HCT116 (cell line): Measurements from ENCODE around the gene ASB11. TPM values are rescaled to one million over a fixed set of nuclear protein-coding genes. Genes with fewer than 3 reads are reported as not detected.

ENCODE experiments used
- ATAC-seq: fragments of 200-7000 bp; cut with Tn5 transposase; 2 replicates; pipeline ENCODE4 v1.9.1; 2020; ENCODE audit warnings: mild to moderate bottlenecking, moderate library complexity
- BruUV-seq: library from RNA; stranded (reverse); fragments of 400-500 nt; replicated peaks from 2 replicates; lab custom pipeline; 2021; lab: Mats Ljungman, UMichigan
- CTCF ChIA-PET: fragments of 300-600 bp; sonication (Branson Sonifier 250); formaldehyde crosslinking; loops from one replicate; lab custom pipeline; 2021; ENCODE audit warnings: antibody characterized with exemption; lab: Charles Lee
- POLR2A ChIA-PET: fragments of 300-600, 350-600 bp; sonication (Branson Sonifier 250); formaldehyde crosslinking; loops from one replicate; lab custom pipeline; 2021; ENCODE audit warnings: antibody characterized with exemption; lab: Charles Lee
- RAD21 ChIA-PET, 2 experiments: fragments of 300-600 bp; sonication (Branson Sonifier 250); formaldehyde crosslinking; loops; one replicate each; lab custom pipeline; 2023; ENCODE audit warnings: low total read pairs in 2 of 2; ENCODE audit not compliant: uncharacterized antibody in 2 of 2, unreplicated experiment in 2 of 2, low non-redundant PET in 1 of 2; lab: Charles Lee
- DNase-seq: peaks from one replicate; pipeline ENCODE4 v3.0.0-alpha.2; 2010; ENCODE audit warnings: low read depth, low spot score
- H2AFZ ChIP-seq: fragments of 200-600 bp; shearing (Covaris generic), sonication (generic); 2 replicates; pipeline ENCODE4 v1.6.1; 2017; ENCODE audit warnings: low read depth, mixed run types, mixed read lengths, antibody characterized with exemption, low read length; ENCODE audit not compliant: poor library complexity, severe bottlenecking
- H3K27ac ChIP-seq: 2 replicates; pipeline ENCODE4 v1.5.1; 2012; ENCODE audit warnings: low read depth, low read length
- H3K27me3 ChIP-seq: fragments of 200-600 bp; sonication (generic); 2 replicates; pipeline ENCODE4 v1.6.1; 2016; ENCODE audit warnings: mixed run types, low read length, mixed read lengths; ENCODE audit not compliant: insufficient read depth
- H3K36me3 ChIP-seq, 2 experiments: fragments of 200-500 bp in 1 of 2; fragments of 200-600 bp in 1 of 2; sonication (Bioruptor generic) in 1 of 2; sonication (generic) in 1 of 2; 2 replicates each; pipeline versions ENCODE4 v1.5.1 to v1.6.1; 2014 to 2016; ENCODE audit warnings: low read length in 2 of 2, inconsistent platforms in 1 of 2, mixed read lengths in 1 of 2, mixed run types in 1 of 2; ENCODE audit not compliant: insufficient read depth in 2 of 2, control insufficient read depth in 1 of 2
- H3K4me1 ChIP-seq, 2 experiments: fragments of 200-600 bp in 1 of 2; sonication (generic) in 1 of 2; 2 replicates each; pipeline versions ENCODE4 v1.5.1 to v1.6.1; 2012 to 2017; ENCODE audit warnings: low read length in 2 of 2, inconsistent platforms in 1 of 2, mild to moderate bottlenecking in 1 of 2, mixed read lengths in 1 of 2, mixed run types in 1 of 2, moderate library complexity in 1 of 2; ENCODE audit not compliant: insufficient read depth in 2 of 2, control insufficient read depth in 1 of 2
- H3K4me2 ChIP-seq: fragments of 200-600 bp; sonication (generic); 2 replicates; pipeline ENCODE4 v1.6.1; 2017; ENCODE audit warnings: mixed run types, low read length, mixed read lengths
- H3K4me3 ChIP-seq, 2 experiments: fragments of 200-600 bp in 1 of 2; sonication (generic) in 1 of 2; replicated peaks in 1 of 2; 2 replicates each; pipeline ENCODE4 v1.5.1; 2011 to 2016; ENCODE audit warnings: low read length in 2 of 2, control low read depth in 1 of 2, low read depth in 1 of 2, mild to moderate bottlenecking in 1 of 2, mixed read lengths in 1 of 2, mixed run types in 1 of 2
- H3K79me2 ChIP-seq: fragments of 200-600 bp; sonication (generic); 2 replicates; pipeline ENCODE4 v1.6.1; 2017; ENCODE audit warnings: mild to moderate bottlenecking, mixed run types, low read length, moderate library complexity, mixed read lengths; ENCODE audit not compliant: insufficient read depth
- H3K9ac ChIP-seq: fragments of 200-600 bp; sonication (generic); 2 replicates; pipeline ENCODE4 v1.6.1; 2016; ENCODE audit warnings: low read length, mixed read lengths
- H3K9me2 ChIP-seq: fragments of 200-600 bp; sonication (generic), shearing (Covaris generic); 2 replicates; pipeline ENCODE4 v1.6.1; 2017; ENCODE audit warnings: mixed run types, mild to moderate bottlenecking, moderate library complexity; ENCODE audit not compliant: insufficient read depth
- H3K9me3 ChIP-seq, 2 experiments: fragments of 200-500 bp in 1 of 2; fragments of 200-600 bp in 1 of 2; sonication (Bioruptor generic) in 1 of 2; sonication (generic) in 1 of 2; 2 replicates each; pipeline ENCODE4 v1.6.1; 2014 to 2017; ENCODE audit warnings: low read length in 2 of 2, mixed read lengths in 2 of 2, inconsistent platforms in 1 of 2, low read depth in 1 of 2, mild to moderate bottlenecking in 1 of 2, mixed run types in 1 of 2, moderate library complexity in 1 of 2; ENCODE audit not compliant: control insufficient read depth in 1 of 2, insufficient read depth in 1 of 2
- H4K20me1 ChIP-seq: fragments of 200-600 bp; sonication (generic), shearing (Covaris generic); 2 replicates; pipeline ENCODE4 v1.6.1; 2017; ENCODE audit warnings: mixed run types, mild to moderate bottlenecking, moderate library complexity; ENCODE audit not compliant: insufficient read depth
- POLR2A ChIP-seq: IDR thresholded peaks from 2 replicates; pipeline ENCODE4 v1.7.0; 2011; ENCODE audit warnings: borderline replicate concordance; ENCODE audit not compliant: insufficient read depth, insufficient read length; ENCODE audit errors: extremely low read depth
- RAD21 ChIP-seq: IDR thresholded peaks from 2 replicates; pipeline ENCODE4 v1.6.1; 2012; ENCODE audit warnings: low read depth, mild to moderate bottlenecking
- SIN3A ChIP-seq: IDR thresholded peaks from 2 replicates; pipeline ENCODE4 v1.6.1; 2012; ENCODE audit warnings: low read depth
- SRF ChIP-seq: IDR thresholded peaks from 2 replicates; pipeline ENCODE4 v1.6.1; 2012; ENCODE audit warnings: low read depth
- YY1 ChIP-seq: IDR thresholded peaks from 2 replicates; pipeline ENCODE4 v1.6.1; 2011; ENCODE audit warnings: low read length, low read depth, moderate library complexity, mild to moderate bottlenecking; ENCODE audit not compliant: insufficient replicate concordance; ENCODE audit errors: extremely low read depth
- ZNF274 ChIP-seq: fragments of 200-500 bp; sonication (Bioruptor generic); IDR thresholded peaks from 2 replicates; pipeline ENCODE4 v1.6.1; 2014; ENCODE audit warnings: mild to moderate bottlenecking, low read depth, low read length, inconsistent platforms
- intact Hi-C: fragments of 100-400 bp; cut with micrococcal nuclease; formaldehyde crosslinking; loops from 2 replicates; pipeline ENCODE4 v1.10.0; 2022
- total RNA-seq: library from RNA; stranded (reverse); gene quantifications from one replicate; pipeline ENCODE4 v1.2.1, GENCODE V29; 2021; ENCODE audit not compliant: unreplicated experiment
- TF ChIP-seq, protein P1 (sequence below): IDR thresholded peaks from 2 replicates; pipeline ENCODE4 v1.6.1; 2012
- TF ChIP-seq, protein P2 (sequence below), 3 experiments: fragments of 200-600 bp in 1 of 3; sonication (generic) in 1 of 3; IDR thresholded peaks in 2 of 3; conservative IDR thresholded peaks in 1 of 3; 2 replicates each; pipeline ENCODE4 v1.5.1; 2012 to 2017; ENCODE audit warnings: low read depth in 2 of 3, low read length in 2 of 3, antibody characterized with exemption in 1 of 3, borderline replicate concordance in 1 of 3, control low read depth in 1 of 3, mild to moderate bottlenecking in 1 of 3, mixed read lengths in 1 of 3, mixed run types in 1 of 3, moderate library complexity in 1 of 3; ENCODE audit not compliant: insufficient read depth in 1 of 3

Gene ASB11
- total RNA-seq, 1 experiment from 2014 or later: not detected

- H3K9ac ChIP-seq: no peak overlapping the region
- no peaks in the 10 kb centered on the region for H4K20me1 ChIP-seq
- H3K79me2 ChIP-seq: no peaks in the 10 kb centered on the region
- ChIA-PET POLR2A (no interaction called here), CTCF (no interaction called here), RAD21 (no interaction called here)
- no peaks in the 10 kb centered on the region for H3K36me3 ChIP-seq
- H3K9me3 ChIP-seq: no peaks in the 10 kb centered on the region
- no peak overlapping the region for H3K4me3 ChIP-seq
- no peak overlapping the region for H3K4me2 ChIP-seq
- H3K27me3 ChIP-seq: no peaks in the 10 kb centered on the region
- no peaks in the 10 kb centered on the region for H3K9me2 ChIP-seq
- no peak overlapping the region for H2AFZ ChIP-seq
- intact Hi-C loops: loop anchor here (10.0 kb wide), 2 partner anchors 101 to 531 kb away; no protein-coding TSS in a partner anchor
- ATAC-seq: no peak
- BruUV-seq: no TSS peak
- H3K27ac ChIP-seq: no peak overlapping the region
- DNase-seq: no peak
- no peak for TF ChIP-seq RAD21
- TF ChIP-seq POLR2A: no peak
- TF ChIP-seq SRF: no peak
- TF ChIP-seq, protein P1, sequence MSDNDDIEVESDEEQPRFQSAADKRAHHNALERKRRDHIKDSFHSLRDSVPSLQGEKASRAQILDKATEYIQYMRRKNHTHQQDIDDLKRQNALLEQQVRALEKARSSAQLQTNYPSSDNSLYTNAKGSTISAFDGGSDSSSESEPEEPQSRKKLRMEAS: no peak
- no peaks in the 10 kb centered on the region for H3K4me1 ChIP-seq
Observed at GRCh38 chrX:15245896-15246295, 69.5 kb downstream of the ASB11 start.

GRCh38 chrX:15244421-15244820 lies 71.0 kb downstream of the ASB11 start:
- Histone ChIP-seq H3K9ac (no peak overlapping the region), H3K79me2 (no peaks in the 10 kb centered on the region), H4K20me1 (no peaks in the 10 kb centered on the region), H2AFZ (no peak overlapping the region), H3K4me2 (no peak overlapping the region), H3K27me3 (no peaks in the 10 kb centered on the region), H3K9me2 (no peaks in the 10 kb centered on the region), H3K27ac (no peak overlapping the region), H3K4me1 (no peaks in the 10 kb centered on the region), H3K36me3 (no peaks in the 10 kb centered on the region), H3K9me3 (no peaks in the 10 kb centered on the region), H3K4me3 (no peak overlapping the region)
- intact Hi-C loops: loop anchor here (5.0 to 10.0 kb wide), 3 partner anchors 100 to 530 kb away; no protein-coding TSS in a partner anchor
- TF ChIP-seq YY1 (no peak), SIN3A (no peak), ZNF274 (no peak)
- TF ChIP-seq, protein P2, sequence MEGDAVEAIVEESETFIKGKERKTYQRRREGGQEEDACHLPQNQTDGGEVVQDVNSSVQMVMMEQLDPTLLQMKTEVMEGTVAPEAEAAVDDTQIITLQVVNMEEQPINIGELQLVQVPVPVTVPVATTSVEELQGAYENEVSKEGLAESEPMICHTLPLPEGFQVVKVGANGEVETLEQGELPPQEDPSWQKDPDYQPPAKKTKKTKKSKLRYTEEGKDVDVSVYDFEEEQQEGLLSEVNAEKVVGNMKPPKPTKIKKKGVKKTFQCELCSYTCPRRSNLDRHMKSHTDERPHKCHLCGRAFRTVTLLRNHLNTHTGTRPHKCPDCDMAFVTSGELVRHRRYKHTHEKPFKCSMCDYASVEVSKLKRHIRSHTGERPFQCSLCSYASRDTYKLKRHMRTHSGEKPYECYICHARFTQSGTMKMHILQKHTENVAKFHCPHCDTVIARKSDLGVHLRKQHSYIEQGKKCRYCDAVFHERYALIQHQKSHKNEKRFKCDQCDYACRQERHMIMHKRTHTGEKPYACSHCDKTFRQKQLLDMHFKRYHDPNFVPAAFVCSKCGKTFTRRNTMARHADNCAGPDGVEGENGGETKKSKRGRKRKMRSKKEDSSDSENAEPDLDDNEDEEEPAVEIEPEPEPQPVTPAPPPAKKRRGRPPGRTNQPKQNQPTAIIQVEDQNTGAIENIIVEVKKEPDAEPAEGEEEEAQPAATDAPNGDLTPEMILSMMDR (IDR thresholded peaks at IDR 0.05 in 2 of 3, conservative IDR thresholded peaks at IDR 0.05 in 1 of 3; ENCODE audit: borderline replicate concordance in 1 of 3, insufficient read depth in 1 of 3, low read depth in 2 of 3, low read length in 2 of 3): no peak
- no peak for DNase-seq
- ChIA-PET RAD21 (no interaction called here), POLR2A (no interaction called here), CTCF (no interaction called here)
- no peak for ATAC-seq
- no TSS peak for BruUV-seq
